Upper lobe of left lung (tissue), 4 donors: ENCODE data around the gene TERF2IP.

Experiments used
- CTCF ChIP-seq, 6 experiments: fragments of 450-650 bp in 4 of 6; fragments of 200-600 bp in 2 of 6; sonication (generic) in 2 of 6; IDR thresholded peaks; one replicate each; pipeline ENCODE4 v1.5.1; 2016 to 2019; ENCODE audit warnings: antibody characterized with exemption in 6 of 6
- EP300 ChIP-seq, 4 donors: sonication (generic); formaldehyde crosslinking; IDR thresholded peaks; one replicate each; pipeline ENCODE4 v1.5.1; 2017; ENCODE audit warnings: antibody characterized with exemption in 4 of 4, control low read depth in 2 of 4
- POLR2A ChIP-seq, 4 donors: fragments of 450-650 bp; IDR thresholded peaks; one replicate each; pipeline ENCODE4 v1.5.1; 2016 to 2017; ENCODE audit warnings: antibody characterized with exemption in 4 of 4, mild to moderate bottlenecking in 2 of 4
- POLR2AphosphoS5 ChIP-seq, 2 donors: sonication (generic); formaldehyde crosslinking; IDR thresholded peaks; one replicate each; pipeline ENCODE4 v1.5.1; 2017; ENCODE audit warnings: antibody characterized with exemption in 2 of 2

GRCh38 chr16:75682308-75682707 is 34.7 kb downstream of the TERF2IP start:
- TF ChIP-seq CTCF (IDR thresholded peaks at IDR 0.05) (no peak), EP300 (IDR thresholded peaks at IDR 0.05) (no peak), POLR2AphosphoS5 (IDR thresholded peaks at IDR 0.05) (no peak), POLR2A (IDR thresholded peaks at IDR 0.05) (no peak)
